Mesothelial cell of epicardium (in vitro differentiated cells): ENCODE measurements around the gene GATAD2A. TPM values are rescaled to one million over a fixed set of nuclear protein-coding genes. Genes with fewer than 3 reads are reported as not detected.

Experiments
- DNase-seq, 2 experiments: peaks; one replicate each; pipeline ENCODE4 v3.0.0; 2021; ENCODE audit warnings: low spot score in 2 of 2; ENCODE audit not compliant: unreplicated experiment in 2 of 2
- H3K27ac Mint-ChIP-seq: 2 replicates; pipeline ENCODE4 v1.8.0; 2021; ENCODE audit warnings: mixed read lengths
- H3K27me3 Mint-ChIP-seq: 2 replicates; pipeline ENCODE4 v1.8.0; 2021; ENCODE audit warnings: low read depth, mixed read lengths
- H3K36me3 Mint-ChIP-seq: 2 replicates; pipeline ENCODE4 v1.8.0; 2021; ENCODE audit warnings: mixed read lengths
- H3K4me1 Mint-ChIP-seq: 2 replicates; pipeline ENCODE4 v1.8.0; 2021; ENCODE audit warnings: mixed read lengths
- H3K4me3 Mint-ChIP-seq: 2 replicates; pipeline ENCODE4 v1.8.0; 2021; ENCODE audit warnings: mild to moderate bottlenecking, moderate library complexity, mixed read lengths
- H3K9me3 Mint-ChIP-seq: 2 replicates; pipeline ENCODE4 v1.8.0; 2021; ENCODE audit warnings: mixed read lengths
- CTCF ChIP-seq: fragments of 200-600 bp; sonication (generic); IDR thresholded peaks from one replicate; pipeline ENCODE4 v1.5.0; 2021; ENCODE audit warnings: antibody characterized with exemption; ENCODE audit not compliant: unreplicated experiment
- total RNA-seq: library from RNA; stranded (reverse); gene quantifications from 3 replicates; pipeline ENCODE4 v1.2.1, GENCODE V29; 2021

Gene GATAD2A
- total RNA-seq, 1 donor from 2014 or later = 113 TPM

DNA sequence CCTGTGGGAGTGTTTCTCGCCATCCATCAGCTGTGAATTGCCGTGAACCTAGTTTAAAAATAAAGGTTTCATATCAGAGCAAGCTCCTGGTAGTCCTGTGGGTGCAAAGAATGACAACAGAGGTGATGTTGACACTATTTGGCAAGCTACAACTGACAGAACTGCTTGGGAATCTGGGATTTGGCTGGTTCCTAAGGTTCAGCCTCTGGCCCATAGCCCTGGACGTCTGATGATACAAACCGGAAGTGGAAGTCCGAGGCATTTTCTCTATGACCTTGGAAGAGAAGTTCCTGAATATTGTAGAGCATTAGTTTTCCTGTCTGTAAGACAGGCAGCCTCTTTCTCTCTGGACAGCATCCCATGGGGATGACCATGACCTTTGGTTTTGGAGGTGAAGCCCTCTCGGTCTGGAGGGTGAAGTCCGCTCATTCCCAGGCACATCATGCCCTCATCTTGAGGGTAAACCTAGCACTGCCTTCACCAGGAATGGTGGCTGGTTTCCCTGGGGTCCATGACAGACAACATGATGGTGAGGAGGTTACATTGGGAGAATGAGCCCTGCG is 29.1 kb downstream of the GATAD2A start:
- TF ChIP-seq CTCF = no peak
- no peaks in the 10 kb centered on the region for H3K27me3 Mint-ChIP-seq
- H3K27ac Mint-ChIP-seq = no peak overlapping the region
- peaks cover 1% of the 10 kb centered on the region for H3K36me3 Mint-ChIP-seq
- no peaks in the 10 kb centered on the region for H3K9me3 Mint-ChIP-seq
- H3K4me1 Mint-ChIP-seq = peaks cover 13% of the 10 kb centered on the region
- H3K4me3 Mint-ChIP-seq = no peak overlapping the region
- DNase-seq = no peak

DNA sequence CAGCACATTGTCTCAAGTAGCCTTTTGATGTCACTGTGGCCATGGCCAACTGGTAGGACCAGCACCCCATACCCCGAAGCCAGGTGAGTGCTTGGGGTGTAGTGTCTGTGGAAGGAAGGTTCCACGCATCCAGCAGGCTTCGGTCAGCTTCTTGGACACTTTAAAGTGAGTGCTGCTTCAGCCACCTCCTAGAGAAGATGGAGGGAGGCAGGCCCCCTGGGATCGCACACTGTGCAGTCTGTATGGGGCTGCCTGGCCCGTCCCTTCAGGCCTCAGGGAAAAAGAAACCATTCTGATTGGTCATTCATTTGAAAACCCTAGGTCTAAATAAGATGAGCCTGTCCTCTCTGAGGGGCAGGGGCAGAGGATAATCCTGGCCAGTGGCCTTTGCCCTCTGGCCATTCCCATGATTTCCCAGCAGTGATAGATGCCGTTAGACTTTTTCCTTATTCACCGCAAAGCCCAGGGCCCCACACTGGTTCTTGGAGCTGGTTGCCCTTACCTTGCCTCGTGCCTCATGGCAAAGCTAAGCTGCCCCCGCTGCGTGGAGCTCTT is 30.7 kb downstream of the GATAD2A start:
- Mint-ChIP-seq H3K36me3 (peaks cover 4% of the 10 kb centered on the region), H3K4me1 (peaks cover 3% of the 10 kb centered on the region), H3K9me3 (no peaks in the 10 kb centered on the region), H3K27me3 (no peaks in the 10 kb centered on the region), H3K4me3 (no peak overlapping the region), H3K27ac (no peak overlapping the region)
- DNase-seq = no peak
- no peak for TF ChIP-seq CTCF

DNA sequence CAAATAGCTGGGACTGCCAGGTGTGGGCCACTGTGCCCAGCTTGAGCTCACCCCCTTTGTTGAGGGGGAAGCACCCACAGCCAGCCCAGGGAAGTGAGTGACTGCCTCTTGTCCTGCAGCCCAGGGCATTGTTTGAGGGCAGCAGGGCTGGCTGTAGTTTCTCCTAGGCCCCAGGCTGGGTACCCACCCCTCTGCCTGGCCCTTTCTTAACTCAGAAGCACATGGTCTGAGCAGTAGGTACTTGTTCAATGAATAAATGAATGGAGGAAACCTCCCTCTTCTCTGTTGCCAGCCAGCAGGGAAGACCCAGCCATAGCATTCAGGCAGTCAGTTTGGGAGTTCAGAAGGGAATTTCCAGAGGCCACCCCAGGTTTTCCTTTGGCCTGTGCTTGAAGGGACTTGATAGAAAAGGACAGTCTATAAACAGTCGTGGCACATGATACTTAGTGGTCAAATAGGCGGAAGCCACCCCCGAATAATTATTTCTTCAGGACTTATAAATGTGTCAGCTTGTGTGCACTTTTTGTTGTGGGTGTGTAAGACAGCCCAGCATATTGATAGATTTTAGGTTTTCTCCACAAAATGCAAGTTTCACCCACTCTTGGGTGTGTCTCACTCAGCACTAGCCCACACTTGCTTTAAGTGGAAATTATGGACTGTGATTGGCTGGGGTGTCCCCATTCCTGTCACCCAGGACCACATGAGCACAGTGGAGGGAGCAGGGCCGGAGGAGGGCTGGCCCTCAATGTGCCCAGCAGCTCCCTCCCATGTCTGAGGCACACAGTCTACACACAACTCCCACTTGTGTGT is 33.1 kb downstream of the GATAD2A start:
- H3K27me3 Mint-ChIP-seq = no peaks in the 10 kb centered on the region
- H3K36me3 Mint-ChIP-seq = peaks cover 5% of the 10 kb centered on the region
- no peak for DNase-seq
- H3K4me1 Mint-ChIP-seq = no peaks in the 10 kb centered on the region
- no peak overlapping the region for H3K4me3 Mint-ChIP-seq
- no peaks in the 10 kb centered on the region for H3K9me3 Mint-ChIP-seq
- no peak overlapping the region for H3K27ac Mint-ChIP-seq
- no peak for TF ChIP-seq CTCF

DNA sequence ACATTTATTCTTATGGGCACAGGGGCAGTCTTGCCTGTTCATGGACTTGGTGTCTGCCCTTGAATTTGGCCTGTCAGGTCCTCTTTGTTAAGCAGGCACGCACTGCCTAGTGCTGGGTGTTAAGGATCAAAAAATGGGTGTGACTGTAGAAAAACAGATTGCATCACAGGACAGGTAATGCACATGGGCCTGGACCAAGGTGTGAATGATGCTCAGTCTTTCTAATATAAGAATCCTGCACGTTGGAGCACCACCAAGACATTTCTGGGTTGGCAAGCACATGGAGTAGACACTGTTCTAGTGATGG is 33.7 kb downstream of the GATAD2A start:
- Mint-ChIP-seq H3K36me3 (peaks cover 6% of the 10 kb centered on the region), H3K9me3 (no peaks in the 10 kb centered on the region), H3K4me3 (no peak overlapping the region), H3K27me3 (no peaks in the 10 kb centered on the region), H3K27ac (no peak overlapping the region), H3K4me1 (no peaks in the 10 kb centered on the region)
- DNase-seq = no peak
- TF ChIP-seq CTCF = no peak

DNA sequence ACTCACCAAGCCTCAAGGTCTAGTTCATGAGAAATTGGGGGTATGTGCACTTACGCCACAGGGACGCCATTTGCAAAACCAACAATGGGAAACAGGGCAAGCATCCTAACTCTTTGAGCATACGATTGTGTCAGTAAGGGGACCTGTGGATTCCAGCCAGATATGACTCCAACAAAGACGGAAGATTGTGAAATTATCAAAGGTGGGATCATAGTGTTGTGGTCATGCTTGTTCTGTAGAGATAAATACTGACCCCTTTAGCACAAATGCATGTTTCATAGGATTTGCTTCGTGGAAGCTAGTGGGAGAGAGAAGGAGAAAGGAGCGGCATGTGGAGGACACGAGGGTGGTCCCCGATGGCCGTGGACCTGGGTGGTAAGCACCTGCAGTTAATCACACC is 37.8 kb downstream of the GATAD2A start:
- Mint-ChIP-seq H3K4me3 (no peak overlapping the region), H3K27me3 (no peaks in the 10 kb centered on the region), H3K9me3 (no peaks in the 10 kb centered on the region), H3K36me3 (peaks cover 5% of the 10 kb centered on the region), H3K4me1 (peaks cover 10% of the 10 kb centered on the region), H3K27ac (no peak overlapping the region)
- TF ChIP-seq CTCF = no peak
- DNase-seq = no peak
